BE2C (cell line): ENCODE data around the gene RPP40.

Experiments
- DNase-seq: peaks from one replicate; pipeline ENCODE4 v3.0.0-alpha.2; 2020
- H3K27me3 ChIP-seq: fragments of 250-450 bp; sonication (Bioruptor Pico); 2 replicates; pipeline ENCODE4 v1.5.1; 2020; ENCODE audit warnings: mild to moderate bottlenecking
- H3K36me3 ChIP-seq: fragments of 250-450 bp; sonication (Bioruptor Pico); 2 replicates; pipeline ENCODE4 v1.5.1; 2020; ENCODE audit warnings: mild to moderate bottlenecking
- H3K4me1 ChIP-seq: fragments of 250-450 bp; sonication (Bioruptor Pico); 2 replicates; pipeline ENCODE4 v1.5.1; 2020
- H3K4me3 ChIP-seq: 2 replicates; pipeline ENCODE4 v1.5.1; 2011; ENCODE audit warnings: low read depth, low read length
- H3K9me3 ChIP-seq: fragments of 250-450 bp; sonication (Bioruptor Pico); 2 replicates; pipeline ENCODE4 v1.5.1; 2020
- TF ChIP-seq, protein P1 (sequence below): IDR thresholded peaks from 2 replicates; pipeline ENCODE4 v1.5.1; 2012; ENCODE audit warnings: mild to moderate bottlenecking, low read depth, low read length

RPP40 gene

DNA sequence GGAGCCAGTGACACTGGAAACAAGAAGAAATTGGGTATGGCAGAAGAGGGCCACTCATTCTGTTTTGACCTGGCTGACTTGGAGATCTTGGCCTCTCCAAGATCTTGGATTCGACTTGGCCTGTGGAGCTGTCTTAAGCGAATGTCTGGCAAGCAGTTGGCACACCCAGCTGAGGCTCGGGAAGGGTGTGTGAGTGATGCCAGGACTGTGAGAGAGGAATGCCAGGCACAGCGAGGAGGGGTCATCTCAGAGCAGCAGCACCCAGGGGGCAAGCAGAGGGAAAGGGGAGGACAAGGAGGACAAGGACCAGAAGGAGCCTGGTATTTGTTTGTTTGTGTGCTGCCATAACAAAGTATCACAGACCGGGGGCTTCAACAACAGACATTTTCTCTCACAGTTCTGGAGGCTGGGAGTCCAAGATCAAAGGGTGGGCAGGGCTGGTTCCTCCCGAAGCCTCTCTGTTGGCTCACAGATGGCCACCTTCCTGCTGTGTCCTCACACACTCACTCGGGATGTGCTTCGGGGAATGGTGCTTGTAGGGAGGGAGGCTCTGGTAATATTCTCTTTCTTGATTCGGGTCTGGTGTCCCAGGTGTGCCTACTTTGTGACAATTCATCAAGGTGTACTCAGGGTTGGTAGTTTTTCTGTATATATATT is 33.0 kb downstream of the RPP40 start:
- no peak overlapping the region for H3K4me3 ChIP-seq

GRCh38 chr6:4969609-4970285 is 34.1 kb downstream of the RPP40 start:
- Histone ChIP-seq H3K9me3 (no peaks in the 10 kb centered on the region), H3K4me3 (no peak overlapping the region), H3K27me3 (no peaks in the 10 kb centered on the region), H3K36me3 (no peaks in the 10 kb centered on the region), H3K4me1 (no peaks in the 10 kb centered on the region)
- TF ChIP-seq, protein P1, sequence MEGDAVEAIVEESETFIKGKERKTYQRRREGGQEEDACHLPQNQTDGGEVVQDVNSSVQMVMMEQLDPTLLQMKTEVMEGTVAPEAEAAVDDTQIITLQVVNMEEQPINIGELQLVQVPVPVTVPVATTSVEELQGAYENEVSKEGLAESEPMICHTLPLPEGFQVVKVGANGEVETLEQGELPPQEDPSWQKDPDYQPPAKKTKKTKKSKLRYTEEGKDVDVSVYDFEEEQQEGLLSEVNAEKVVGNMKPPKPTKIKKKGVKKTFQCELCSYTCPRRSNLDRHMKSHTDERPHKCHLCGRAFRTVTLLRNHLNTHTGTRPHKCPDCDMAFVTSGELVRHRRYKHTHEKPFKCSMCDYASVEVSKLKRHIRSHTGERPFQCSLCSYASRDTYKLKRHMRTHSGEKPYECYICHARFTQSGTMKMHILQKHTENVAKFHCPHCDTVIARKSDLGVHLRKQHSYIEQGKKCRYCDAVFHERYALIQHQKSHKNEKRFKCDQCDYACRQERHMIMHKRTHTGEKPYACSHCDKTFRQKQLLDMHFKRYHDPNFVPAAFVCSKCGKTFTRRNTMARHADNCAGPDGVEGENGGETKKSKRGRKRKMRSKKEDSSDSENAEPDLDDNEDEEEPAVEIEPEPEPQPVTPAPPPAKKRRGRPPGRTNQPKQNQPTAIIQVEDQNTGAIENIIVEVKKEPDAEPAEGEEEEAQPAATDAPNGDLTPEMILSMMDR: no peak
- DNase-seq: no peak

More for the DNA sequence above, 33.0 kb downstream of the RPP40 start:
- H3K4me1 ChIP-seq: no peaks in the 10 kb centered on the region
- no peak for DNase-seq
- TF ChIP-seq, protein P1: no peak
- H3K9me3 ChIP-seq: no peaks in the 10 kb centered on the region
- no peaks in the 10 kb centered on the region for H3K27me3 ChIP-seq
- H3K36me3 ChIP-seq: no peaks in the 10 kb centered on the region

GRCh38 chr6:4967301-4968030 is 36.4 kb downstream of the RPP40 start:
- Histone ChIP-seq H3K4me1 (no peaks in the 10 kb centered on the region), H3K4me3 (no peak overlapping the region), H3K36me3 (no peaks in the 10 kb centered on the region), H3K27me3 (no peaks in the 10 kb centered on the region), H3K9me3 (no peaks in the 10 kb centered on the region)
- TF ChIP-seq, protein P1: no peak
- no peak for DNase-seq

- no peak for DNase-seq
- 0 out of 2 replicates have a peak, but pooled peaks cover 6% of the 10 kb centered on the region for H3K27me3 ChIP-seq
- no peaks in the 10 kb centered on the region for H3K36me3 ChIP-seq
- no peaks in the 10 kb centered on the region for H3K4me1 ChIP-seq
- TF ChIP-seq, protein P1: no peak
- no peak overlapping the region for H3K4me3 ChIP-seq
- H3K9me3 ChIP-seq: no peaks in the 10 kb centered on the region
Observed at GRCh38 chr6:4965562-4966389, 38.1 kb downstream of the RPP40 start.

DNA sequence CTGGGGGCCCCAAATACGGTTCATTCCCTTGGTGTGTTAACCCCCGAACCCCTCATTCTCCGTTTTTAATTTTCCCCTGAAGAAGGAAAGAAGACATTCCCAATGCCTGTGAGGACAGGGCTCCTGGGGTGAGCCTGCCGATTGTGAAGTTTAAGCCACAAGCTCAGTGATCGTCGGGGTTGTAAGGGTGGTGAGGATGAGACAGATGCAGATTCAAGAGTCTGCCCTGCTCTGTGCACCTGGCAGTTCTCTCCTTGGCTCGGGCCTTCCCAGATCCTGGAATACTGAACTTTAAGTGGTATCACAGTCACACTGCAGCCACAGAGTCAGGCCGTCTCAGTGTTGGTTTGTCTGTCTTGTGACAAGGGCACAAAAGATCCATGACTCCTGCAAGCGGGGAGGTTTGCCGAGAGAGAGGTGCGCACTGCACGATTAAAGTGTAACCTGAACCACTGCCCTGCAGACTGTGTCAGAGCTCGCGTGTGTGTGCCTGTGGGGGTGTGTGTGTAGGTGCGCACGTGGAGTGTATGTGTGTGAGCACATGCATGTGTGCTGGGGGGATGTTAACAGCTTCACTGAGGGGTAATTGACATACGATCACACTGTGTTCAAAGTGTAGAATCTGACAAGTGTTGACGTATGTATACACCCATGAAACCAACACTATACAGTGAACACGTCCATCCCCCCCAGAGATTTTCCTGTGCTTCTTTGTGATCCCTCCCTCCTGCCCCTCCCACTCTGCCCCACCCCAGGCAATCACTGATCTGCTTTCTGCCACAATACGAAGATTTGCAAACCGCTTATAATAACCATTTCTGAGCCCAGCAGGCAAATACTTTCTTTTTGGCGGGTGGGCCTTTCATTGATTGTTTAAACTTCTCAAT is 38.9 kb downstream of the RPP40 start:
- no peaks in the 10 kb centered on the region for H3K9me3 ChIP-seq
- H3K4me1 ChIP-seq: no peaks in the 10 kb centered on the region
- H3K36me3 ChIP-seq: no peaks in the 10 kb centered on the region
- TF ChIP-seq, protein P1: no peak
- DNase-seq: no peak
- no peak overlapping the region for H3K4me3 ChIP-seq
- H3K27me3 ChIP-seq: 0 out of 2 replicates have a peak, but pooled peaks cover 6% of the 10 kb centered on the region
